ENCODE measurements around the gene PRPF6. TPM values are rescaled to one million over a fixed set of nuclear protein-coding genes. Genes with fewer than 3 reads are reported as not detected.

Gene PRPF6
- total and polyA plus RNA-seq, 2 donors (not counting 1 experiment from before 2014, with no cell fraction given): 31.7 to 82.9 TPM

- H3K9ac ChIP-seq (ENCODE audit: low read length): no peak overlapping the region
- H3K4me3 ChIP-seq (ENCODE audit: control extremely low read depth in 1 of 5, extremely low read depth in 1 of 5, insufficient read depth in 1 of 5, low read depth in 2 of 5, low read length in 4 of 5): no peak overlapping the region
- ATAC-seq (ENCODE audit: low read depth) (no peak), DNase-seq (no peak)
- Mint-ChIP-seq H3K9me3 (ENCODE audit: insufficient read depth) (no peaks in the 10 kb centered on the region), H3K4me1 (peaks cover 6% of the 10 kb centered on the region), H3K4me3 (no peak overlapping the region), H3K27me3 (no peaks in the 10 kb centered on the region), H3K27ac (no peak overlapping the region)
- H3K27me3 ChIP-seq (replicated peaks in 1 of 4; ENCODE audit: control extremely low read depth in 1 of 4, control insufficient read depth in 3 of 4, insufficient read depth in 4 of 4, low read length in 3 of 4): no peaks in the 10 kb centered on the region
- H3K27ac ChIP-seq (ENCODE audit: low read length in 2 of 2): no peak overlapping the region
- no peak overlapping the region for H2AFZ ChIP-seq (ENCODE audit: insufficient read depth, low read depth, low read length, poor library complexity, severe bottlenecking)
- H3K4me1 ChIP-seq (ENCODE audit: control insufficient read depth in 2 of 2, insufficient read depth in 2 of 2, low read length in 2 of 2): peaks cover 0 to 6% of the 10 kb centered on the region in 2 donors
- 99% methylated on average over 6 of the region's 12 CpGs for WGBS (ENCODE audit: insufficient coverage)
- CTCF ChIA-PET: no interaction called here
- H4K20me1 ChIP-seq (ENCODE audit: control insufficient read depth, insufficient read depth, low read length, poor library complexity, severe bottlenecking): peaks cover 44% of the 10 kb centered on the region
- no peaks in the 10 kb centered on the region for H3K9me3 ChIP-seq (ENCODE audit: control extremely low read depth in 1 of 3, control insufficient read depth in 2 of 3, insufficient read depth in 1 of 3, low read length in 2 of 3)
- intact Hi-C loops (cut with micrococcal nuclease): no loop called here
- peaks cover 42% of the 10 kb centered on the region for H3K79me2 ChIP-seq (ENCODE audit: control insufficient read depth, insufficient read depth, low read length)
- POLR2A ChIA-PET: no interaction called here
- H3K4me2 ChIP-seq (replicated peaks; ENCODE audit: low read depth, low read length, poor library complexity, severe bottlenecking): no peak overlapping the region
- H3K36me3 ChIP-seq (replicated peaks in 1 of 2; ENCODE audit: control extremely low read depth in 1 of 2, control insufficient read depth in 1 of 2, extremely low read depth in 1 of 2, insufficient read depth in 2 of 2, low read length in 1 of 2): peaks cover 14 to 79% of the 10 kb centered on the region in 2 experiments
- no peak for TF ChIP-seq CTCF (IDR thresholded peaks at IDR 0.05)
- TF ChIP-seq EZH2 (IDR thresholded peaks at IDR 0.05; ENCODE audit: borderline replicate concordance, insufficient read depth, low read depth, low read length, poor library complexity, severe bottlenecking): no peak
These were observed 20.0 kb downstream of the PRPF6 start for GRCh38 chr20:64000906-64001305.

GRCh38 chr20:64001607-64002011 is 20.7 kb downstream of the PRPF6 start:
- Histone ChIP-seq H3K27me3 (replicated peaks in 1 of 4; ENCODE audit: control extremely low read depth in 1 of 4, control insufficient read depth in 3 of 4, insufficient read depth in 4 of 4, low read length in 3 of 4) (no peaks in the 10 kb centered on the region), H3K79me2 (ENCODE audit: control insufficient read depth, insufficient read depth, low read length) (peaks cover 41% of the 10 kb centered on the region), H3K27ac (ENCODE audit: low read length in 2 of 2) (no peak overlapping the region), H3K4me3 (ENCODE audit: control extremely low read depth in 1 of 5, extremely low read depth in 1 of 5, insufficient read depth in 1 of 5, low read depth in 2 of 5, low read length in 4 of 5) (no peak overlapping the region), H3K4me1 (ENCODE audit: control insufficient read depth in 2 of 2, insufficient read depth in 2 of 2, low read length in 2 of 2) (peaks cover 0 to 6% of the 10 kb centered on the region in 2 donors), H3K4me2 (replicated peaks; ENCODE audit: low read depth, low read length, poor library complexity, severe bottlenecking) (no peak overlapping the region), H4K20me1 (ENCODE audit: control insufficient read depth, insufficient read depth, low read length, poor library complexity, severe bottlenecking) (peaks cover 44% of the 10 kb centered on the region), H3K36me3 (replicated peaks in 1 of 2; ENCODE audit: control extremely low read depth in 1 of 2, control insufficient read depth in 1 of 2, extremely low read depth in 1 of 2, insufficient read depth in 2 of 2, low read length in 1 of 2) (peaks cover 11 to 76% of the 10 kb centered on the region in 2 experiments), H2AFZ (ENCODE audit: insufficient read depth, low read depth, low read length, poor library complexity, severe bottlenecking) (no peak overlapping the region), H3K9ac (ENCODE audit: low read length) (no peak overlapping the region), H3K9me3 (ENCODE audit: control extremely low read depth in 1 of 3, control insufficient read depth in 2 of 3, insufficient read depth in 1 of 3, low read length in 2 of 3) (no peaks in the 10 kb centered on the region)
- 95% methylated on average over 10 of the region's 11 CpGs for WGBS (ENCODE audit: insufficient coverage)
- Mint-ChIP-seq H3K27ac (no peak overlapping the region), H3K4me1 (peaks cover 6% of the 10 kb centered on the region), H3K4me3 (no peak overlapping the region), H3K27me3 (no peaks in the 10 kb centered on the region), H3K9me3 (ENCODE audit: insufficient read depth) (no peaks in the 10 kb centered on the region)
- ChIA-PET POLR2A (interaction anchor here (0.7 kb wide), 1 partner anchor 135 kb away, joined by 4 read pairs; no protein-coding TSS in a partner anchor), CTCF (no interaction called here)
- DNase-seq: no peak
- TF ChIP-seq CTCF (IDR thresholded peaks at IDR 0.05) (no peak), EZH2 (IDR thresholded peaks at IDR 0.05; ENCODE audit: borderline replicate concordance, insufficient read depth, low read depth, low read length, poor library complexity, severe bottlenecking) (no peak)
- ATAC-seq (ENCODE audit: low read depth): no peak
- intact Hi-C loops (cut with micrococcal nuclease): no loop called here
